Naive thymus-derived CD4-positive, alpha-beta T cell (primary cell): ENCODE results near the gene POPDC3. TPM values are rescaled to one million over a fixed set of nuclear protein-coding genes. Genes with fewer than 3 reads are reported as not detected.

Experiments used
- ATAC-seq: fragments of 150-1000 bp; cut with Tn5 transposase; 2 replicates; pipeline ENCODE4 v1.10.0; 2021; ENCODE audit warnings: mild to moderate bottlenecking, moderate library complexity
- CTCF ChIA-PET: fragments of 350-600 bp; sonication (Branson Sonifier 250); formaldehyde crosslinking; loops from one replicate; lab custom pipeline; 2021; ENCODE audit warnings: antibody characterized with exemption; lab: Charles Lee
- POLR2A ChIA-PET: fragments of 350-600 bp; sonication (Branson Sonifier 250); formaldehyde crosslinking; loops from one replicate; lab custom pipeline; 2021; ENCODE audit warnings: antibody characterized with exemption, inconsistent platforms; lab: Charles Lee
- DNase-seq, 9 donors: peaks; one replicate each; pipeline versions ENCODE4 v3.0.0 to v3.0.0-alpha.2; 2020 to 2022; ENCODE audit warnings: mixed read lengths in 1 of 9
- H3K27ac ChIP-seq: one replicate; pipeline ENCODE4 v1.7.0; 2013; ENCODE audit warnings: mild to moderate bottlenecking, low read depth, low read length, moderate library complexity
- H3K27me3 ChIP-seq, 2 donors: one replicate each; pipeline ENCODE4 v1.7.0; 2013; ENCODE audit warnings: low read length in 2 of 2, mild to moderate bottlenecking in 2 of 2, moderate library complexity in 2 of 2; ENCODE audit not compliant: control insufficient read depth in 2 of 2, insufficient read depth in 2 of 2
- H3K36me3 ChIP-seq, 3 experiments: 1 replicate in 2 of 3; 2 replicates in 1 of 3; pipeline ENCODE4 v1.7.0; 2013; ENCODE audit warnings: low read length in 3 of 3, mild to moderate bottlenecking in 3 of 3, moderate library complexity in 1 of 3; ENCODE audit not compliant: insufficient read depth in 3 of 3, control insufficient read depth in 2 of 3
- H3K4me1 ChIP-seq, 2 donors: one replicate each; pipeline ENCODE4 v1.7.0; 2013; ENCODE audit warnings: low read length in 2 of 2, mild to moderate bottlenecking in 2 of 2, moderate library complexity in 1 of 2; ENCODE audit not compliant: control insufficient read depth in 2 of 2, insufficient read depth in 2 of 2
- H3K4me3 ChIP-seq: 2 replicates; pipeline ENCODE4 v1.7.0; 2013; ENCODE audit warnings: mild to moderate bottlenecking, low read length
- H3K9me3 ChIP-seq, 3 experiments: 1 replicate in 2 of 3; 2 replicates in 1 of 3; pipeline ENCODE4 v1.7.0; 2013; ENCODE audit warnings: low read length in 3 of 3; ENCODE audit not compliant: control insufficient read depth in 2 of 3
- H3K27ac Mint-ChIP-seq, 9 donors: one replicate each; pipeline ENCODE4 v1.8.0; 2020 to 2022; ENCODE audit warnings: mixed read lengths in 9 of 9, mild to moderate bottlenecking in 8 of 9, moderate library complexity in 5 of 9, inconsistent platforms in 2 of 9
- H3K27me3 Mint-ChIP-seq, 5 donors: one replicate each; pipeline ENCODE4 v1.8.0; 2021 to 2022; ENCODE audit warnings: mixed read lengths in 5 of 5, mild to moderate bottlenecking in 1 of 5
- H3K36me3 Mint-ChIP-seq, 5 donors: one replicate each; pipeline ENCODE4 v1.8.0; 2020 to 2022; ENCODE audit warnings: mixed read lengths in 5 of 5, mild to moderate bottlenecking in 3 of 5, inconsistent platforms in 1 of 5
- H3K4me1 Mint-ChIP-seq, 7 donors: one replicate each; pipeline ENCODE4 v1.8.0; 2020 to 2022; ENCODE audit warnings: mixed read lengths in 7 of 7, mild to moderate bottlenecking in 3 of 7, inconsistent platforms in 1 of 7
- H3K4me3 Mint-ChIP-seq, 10 donors: one replicate each; pipeline ENCODE4 v1.8.0; 2020 to 2022; ENCODE audit warnings: mild to moderate bottlenecking in 10 of 10, mixed read lengths in 10 of 10, moderate library complexity in 6 of 10, inconsistent platforms in 2 of 10
- H3K9me3 Mint-ChIP-seq, 11 donors: one replicate each; pipeline ENCODE4 v1.8.0; 2020 to 2022; ENCODE audit warnings: mixed read lengths in 11 of 11, mild to moderate bottlenecking in 4 of 11, inconsistent platforms in 1 of 11, moderate library complexity in 1 of 11
- intact Hi-C, 2 donors: fragments of 100-400 bp; cut with micrococcal nuclease; formaldehyde crosslinking; loops; one replicate each; pipeline ENCODE4 v1.15.1; 2023
- polyA plus RNA-seq, 2 donors: library from polyadenylated mRNA; unstranded; fragments of 300-500 nt; fragmentation: Illumina TruSeq; gene quantifications; one replicate each; pipeline ENCODE4 v1.2.3, GENCODE V29; 2021
- total RNA-seq, 6 experiments: library from RNA in 5 of 6; stranded (reverse) in 5 of 6; gene quantifications; 1 replicate in 5 of 6; 2 replicates in 1 of 6; pipeline ENCODE4 v1.2.3 and lab custom pipeline; 2021 to 2026

The POPDC3 gene
- total and polyA plus RNA-seq, 7 experiments from 2014 or later = not detected

DNA sequence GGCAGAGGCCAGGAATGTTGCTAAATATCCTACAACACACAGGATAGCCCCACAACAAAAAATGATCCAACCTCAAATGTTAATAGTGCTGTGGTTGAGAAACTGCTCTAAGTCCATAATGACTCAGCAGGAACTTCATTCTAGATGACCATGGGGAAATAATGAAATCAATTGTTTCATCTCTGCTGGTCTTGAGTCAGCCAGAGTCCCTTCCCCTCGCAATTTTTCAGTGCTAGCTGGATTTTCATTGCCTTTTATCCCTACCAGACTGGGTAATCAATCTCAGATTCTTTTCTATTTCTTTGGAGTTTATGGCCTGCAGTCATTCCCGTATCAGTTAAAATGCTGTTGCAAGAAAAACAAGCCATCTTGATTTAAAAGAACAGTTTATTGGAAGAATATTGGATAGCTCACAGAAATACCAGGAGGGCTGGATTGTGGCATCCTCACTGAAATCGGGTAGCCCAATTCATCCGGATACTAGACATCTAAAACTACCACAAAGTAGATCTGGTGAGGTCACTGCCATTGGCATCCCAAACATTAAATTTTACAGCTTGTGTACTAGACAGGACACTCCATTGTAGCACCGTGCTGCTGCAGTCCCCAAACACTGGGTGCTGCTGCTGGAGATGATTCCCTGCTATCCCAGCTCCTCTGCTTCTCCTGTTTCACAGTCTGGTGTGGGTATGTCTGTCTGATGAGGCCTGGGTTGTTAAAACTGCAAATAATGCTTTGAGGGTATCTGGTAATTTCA lies 30.3 kb upstream of the POPDC3 start:
- H3K27ac ChIP-seq = no peak overlapping the region
- no peaks in the 10 kb centered on the region for H3K36me3 ChIP-seq
- H3K9me3 Mint-ChIP-seq = peaks cover 0 to 6% (median 0%) of the 10 kb centered on the region in 11 donors
- no peak overlapping the region for H3K4me3 ChIP-seq
- ATAC-seq = no peak
- POLR2A ChIA-PET = no interaction called here
- H3K4me3 Mint-ChIP-seq = no peak overlapping the region
- CTCF ChIA-PET = no interaction called here
- intact Hi-C loops = no loop called here
- peaks cover 10 to 26% (median 19%) of the 10 kb centered on the region in 5 donors for H3K27me3 Mint-ChIP-seq
- H3K36me3 Mint-ChIP-seq = peaks cover 0 to 6% (median 0%) of the 10 kb centered on the region in 5 donors
- no peak overlapping the region for H3K27ac Mint-ChIP-seq
- no peaks in the 10 kb centered on the region for H3K4me1 ChIP-seq
- H3K27me3 ChIP-seq = no peaks in the 10 kb centered on the region
- no peak for DNase-seq
- peaks cover 0 to 9% (median 0%) of the 10 kb centered on the region in 7 donors for H3K4me1 Mint-ChIP-seq
- H3K9me3 ChIP-seq = no peaks in the 10 kb centered on the region

- intact Hi-C loops = no loop called here
- no peak overlapping the region for H3K27ac Mint-ChIP-seq
- no peaks in the 10 kb centered on the region for H3K4me1 ChIP-seq
- peaks cover 0 to 9% (median 0%) of the 10 kb centered on the region in 7 donors for H3K4me1 Mint-ChIP-seq
- POLR2A ChIA-PET = no interaction called here
- no peak overlapping the region for H3K4me3 ChIP-seq
- DNase-seq = no peak
- no peak overlapping the region for H3K4me3 Mint-ChIP-seq
- no peaks in the 10 kb centered on the region for H3K9me3 ChIP-seq
- CTCF ChIA-PET = no interaction called here
- peaks cover 0 to 6% (median 0%) of the 10 kb centered on the region in 11 donors for H3K9me3 Mint-ChIP-seq
- no peak for ATAC-seq
- no peaks in the 10 kb centered on the region for H3K27me3 ChIP-seq
- H3K36me3 ChIP-seq = no peaks in the 10 kb centered on the region
- H3K36me3 Mint-ChIP-seq = peaks cover 0 to 6% (median 0%) of the 10 kb centered on the region in 5 donors
- H3K27ac ChIP-seq = no peak overlapping the region
- peaks cover 10 to 23% (median 19%) of the 10 kb centered on the region in 5 donors for H3K27me3 Mint-ChIP-seq
Observed at GRCh38 chr6:105207524-105208269, 27.9 kb upstream of the POPDC3 start.

- peaks cover 0 to 6% (median 0%) of the 10 kb centered on the region in 5 donors for H3K36me3 Mint-ChIP-seq
- ChIA-PET CTCF (no interaction called here), POLR2A (no interaction called here)
- no peaks in the 10 kb centered on the region for H3K27me3 ChIP-seq
- no peaks in the 10 kb centered on the region for H3K4me1 Mint-ChIP-seq
- H3K4me3 ChIP-seq = no peak overlapping the region
- intact Hi-C loops = no loop called here
- ATAC-seq (no peak), DNase-seq (no peak)
- no peak overlapping the region for H3K27ac Mint-ChIP-seq
- no peaks in the 10 kb centered on the region for H3K4me1 ChIP-seq
- H3K27ac ChIP-seq = no peak overlapping the region
- no peak overlapping the region for H3K4me3 Mint-ChIP-seq
- no peaks in the 10 kb centered on the region for H3K9me3 ChIP-seq
- peaks cover 0 to 6% (median 0%) of the 10 kb centered on the region in 11 donors for H3K9me3 Mint-ChIP-seq
- H3K36me3 ChIP-seq = no peaks in the 10 kb centered on the region
- peaks cover 10 to 31% (median 19%) of the 10 kb centered on the region in 5 donors for H3K27me3 Mint-ChIP-seq
Observed at GRCh38 chr6:105204768-105205167, 25.0 kb upstream of the POPDC3 start.

DNA sequence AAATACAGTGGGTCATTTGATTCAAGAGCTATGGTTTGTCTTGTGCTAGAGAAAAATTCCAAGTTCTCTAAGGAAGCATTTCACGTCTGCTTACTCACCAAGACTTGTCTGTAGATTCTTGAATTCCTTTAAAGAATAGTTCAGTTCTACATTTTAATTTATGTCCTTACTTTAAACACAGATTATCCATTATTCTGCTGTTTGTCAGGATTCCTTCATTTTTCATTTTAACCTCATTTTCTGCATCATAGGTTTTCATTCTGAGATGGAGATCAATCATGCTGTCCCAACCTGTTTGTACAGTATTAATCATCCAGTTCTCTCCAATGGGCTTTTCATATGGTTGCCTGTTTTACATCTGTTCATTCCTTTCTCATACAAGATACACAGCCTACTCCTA lies 24.5 kb upstream of the POPDC3 start:
- H3K4me1 ChIP-seq = no peaks in the 10 kb centered on the region
- H3K27ac ChIP-seq = no peak overlapping the region
- no peaks in the 10 kb centered on the region for H3K27me3 ChIP-seq
- H3K36me3 Mint-ChIP-seq = peaks cover 0 to 6% (median 0%) of the 10 kb centered on the region in 5 donors
- intact Hi-C loops = no loop called here
- H3K9me3 ChIP-seq = no peaks in the 10 kb centered on the region
- H3K4me1 Mint-ChIP-seq = no peaks in the 10 kb centered on the region
- no peak overlapping the region for H3K4me3 ChIP-seq
- no peak for ATAC-seq
- CTCF ChIA-PET = no interaction called here
- DNase-seq = no peak
- no peak overlapping the region for H3K27ac Mint-ChIP-seq
- peaks cover 0 to 6% (median 0%) of the 10 kb centered on the region in 11 donors for H3K9me3 Mint-ChIP-seq
- POLR2A ChIA-PET = no interaction called here
- no peak overlapping the region for H3K4me3 Mint-ChIP-seq
- peaks cover 10 to 32% (median 19%) of the 10 kb centered on the region in 5 donors for H3K27me3 Mint-ChIP-seq
- no peaks in the 10 kb centered on the region for H3K36me3 ChIP-seq

DNA sequence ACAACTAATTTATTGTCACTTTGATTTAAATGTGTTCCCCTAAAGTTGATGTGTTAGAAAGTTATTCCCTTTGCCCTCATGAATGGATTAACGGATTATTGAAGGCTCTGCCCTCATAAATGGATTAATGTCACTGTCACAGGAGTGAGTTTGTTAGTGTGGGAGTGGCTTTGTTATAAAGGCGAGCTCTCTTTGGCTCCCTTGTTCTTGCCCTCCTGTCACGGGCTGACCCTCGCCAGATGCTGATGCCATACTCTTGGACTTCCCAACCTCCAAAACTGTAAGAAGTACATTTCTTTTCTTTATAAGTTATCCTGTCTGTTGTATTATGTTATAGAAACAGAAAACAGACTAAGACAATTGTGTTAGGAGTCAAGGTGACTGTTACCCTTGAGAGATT lies 22.7 kb upstream of the POPDC3 start:
- no peak overlapping the region for H3K4me3 Mint-ChIP-seq
- no peaks in the 10 kb centered on the region for H3K36me3 ChIP-seq
- H3K9me3 ChIP-seq = no peaks in the 10 kb centered on the region
- H3K27me3 ChIP-seq = no peaks in the 10 kb centered on the region
- H3K9me3 Mint-ChIP-seq = peaks cover 0 to 6% (median 0%) of the 10 kb centered on the region in 11 donors
- POLR2A ChIA-PET = no interaction called here
- H3K27me3 Mint-ChIP-seq = peaks cover 13 to 28% (median 16%) of the 10 kb centered on the region in 5 donors
- H3K4me1 Mint-ChIP-seq = no peaks in the 10 kb centered on the region
- no peak overlapping the region for H3K27ac ChIP-seq
- no peak overlapping the region for H3K4me3 ChIP-seq
- CTCF ChIA-PET = no interaction called here
- no peaks in the 10 kb centered on the region for H3K4me1 ChIP-seq
- no peak for DNase-seq
- intact Hi-C loops = no loop called here
- H3K36me3 Mint-ChIP-seq = peaks cover 0 to 6% (median 0%) of the 10 kb centered on the region in 5 donors
- ATAC-seq = no peak
- no peak overlapping the region for H3K27ac Mint-ChIP-seq

- no peaks in the 10 kb centered on the region for H3K27me3 ChIP-seq
- H3K4me3 ChIP-seq = no peak overlapping the region
- Mint-ChIP-seq H3K4me1 (no peaks in the 10 kb centered on the region), H3K9me3 (peaks cover 0 to 4% (median 0%) of the 10 kb centered on the region in 11 donors), H3K27me3 (peaks cover 8 to 31% (median 13%) of the 10 kb centered on the region in 5 donors), H3K36me3 (no peaks in the 10 kb centered on the region), H3K27ac (no peak overlapping the region), H3K4me3 (no peak overlapping the region)
- POLR2A ChIA-PET = no interaction called here
- CTCF ChIA-PET = no interaction called here
- H3K27ac ChIP-seq = no peak overlapping the region
- intact Hi-C loops = no loop called here
- DNase-seq = no peak
- no peaks in the 10 kb centered on the region for H3K9me3 ChIP-seq
- H3K4me1 ChIP-seq = no peaks in the 10 kb centered on the region
- no peak for ATAC-seq
- no peaks in the 10 kb centered on the region for H3K36me3 ChIP-seq
Observed at GRCh38 chr6:105200133-105200730, 20.4 kb upstream of the POPDC3 start.
